GM12892 (cell line): Measurements from ENCODE around the gene NOTUM.

Source experiments
- POLR2A ChIP-seq: IDR thresholded peaks from 2 replicates; pipeline ENCODE4 v1.6.1; 2011; ENCODE audit warnings: low read depth, low read length, control low read depth
- POLR2AphosphoS5 ChIP-seq: IDR thresholded peaks from 2 replicates; pipeline ENCODE4 v1.6.1; 2011; ENCODE audit warnings: low read depth, low read length, control low read depth
- TAF1 ChIP-seq: IDR thresholded peaks from 2 replicates; pipeline ENCODE4 v1.6.1; 2011; ENCODE audit warnings: low read depth, mild to moderate bottlenecking, control low read depth, low read length, borderline replicate concordance

GRCh38 chr17:81942167-81942553 lies 18.8 kb downstream of the NOTUM start:
- TF ChIP-seq POLR2A (no peak), POLR2AphosphoS5 (no peak), TAF1 (no peak)
